Measurements from ENCODE around the gene FGFR3. TPM values are rescaled to one million over a fixed set of nuclear protein-coding genes. Genes with fewer than 3 reads are reported as not detected.

Gene FGFR3
- polyA plus RNA-seq, 1 donor from 2014 or later: 0.48 TPM

DNA sequence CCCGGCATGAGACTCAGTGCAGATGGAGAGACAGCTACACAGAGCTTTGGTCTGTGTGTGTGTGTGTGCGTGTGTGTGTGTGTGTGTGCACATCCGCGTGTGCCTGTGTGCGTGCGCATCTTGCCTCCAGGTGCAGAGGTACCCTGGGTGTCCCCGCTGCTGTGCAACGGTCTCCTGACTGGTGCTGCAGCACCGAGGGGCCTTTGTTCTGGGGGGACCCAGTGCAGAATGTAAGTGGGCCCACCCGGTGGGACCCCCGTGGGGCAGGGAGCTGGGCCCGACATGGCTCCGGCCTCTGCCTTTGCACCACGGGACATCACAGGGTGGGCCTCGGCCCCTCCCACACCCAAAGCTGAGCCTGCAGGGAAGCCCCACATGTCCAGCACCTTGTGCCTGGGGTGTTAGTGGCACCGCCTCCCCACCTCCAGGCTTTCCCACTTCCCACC is 14.3 kb downstream of the FGFR3 start:
- Histone ChIP-seq H3K27me3 (ENCODE audit: insufficient read depth, low read depth, low read length) (no peaks in the 10 kb centered on the region), H3K9me2 (ENCODE audit: insufficient read depth, low read length) (no peaks in the 10 kb centered on the region), H4K20me1 (ENCODE audit: insufficient read depth) (no peaks in the 10 kb centered on the region), H3K9me3 (ENCODE audit: low read length) (no peaks in the 10 kb centered on the region), H3K79me2 (replicated peaks; ENCODE audit: insufficient read depth, low read length) (no peaks in the 10 kb centered on the region), H3F3A (ENCODE audit: insufficient read depth, low read length, poor library complexity, severe bottlenecking) (no peaks in the 10 kb centered on the region), H3K27ac (ENCODE audit: low read length) (no peak overlapping the region), H2AFZ (ENCODE audit: low read depth, low read length) (no peak overlapping the region), H3K36me3 (ENCODE audit: insufficient read depth, low read length) (no peaks in the 10 kb centered on the region), H3K4me2 (ENCODE audit: low read length) (no peak overlapping the region), H3K9ac (ENCODE audit: low read length) (no peak overlapping the region), H3K4me3 (ENCODE audit: low read length) (no peak overlapping the region)
- TF ChIP-seq, protein P1, sequence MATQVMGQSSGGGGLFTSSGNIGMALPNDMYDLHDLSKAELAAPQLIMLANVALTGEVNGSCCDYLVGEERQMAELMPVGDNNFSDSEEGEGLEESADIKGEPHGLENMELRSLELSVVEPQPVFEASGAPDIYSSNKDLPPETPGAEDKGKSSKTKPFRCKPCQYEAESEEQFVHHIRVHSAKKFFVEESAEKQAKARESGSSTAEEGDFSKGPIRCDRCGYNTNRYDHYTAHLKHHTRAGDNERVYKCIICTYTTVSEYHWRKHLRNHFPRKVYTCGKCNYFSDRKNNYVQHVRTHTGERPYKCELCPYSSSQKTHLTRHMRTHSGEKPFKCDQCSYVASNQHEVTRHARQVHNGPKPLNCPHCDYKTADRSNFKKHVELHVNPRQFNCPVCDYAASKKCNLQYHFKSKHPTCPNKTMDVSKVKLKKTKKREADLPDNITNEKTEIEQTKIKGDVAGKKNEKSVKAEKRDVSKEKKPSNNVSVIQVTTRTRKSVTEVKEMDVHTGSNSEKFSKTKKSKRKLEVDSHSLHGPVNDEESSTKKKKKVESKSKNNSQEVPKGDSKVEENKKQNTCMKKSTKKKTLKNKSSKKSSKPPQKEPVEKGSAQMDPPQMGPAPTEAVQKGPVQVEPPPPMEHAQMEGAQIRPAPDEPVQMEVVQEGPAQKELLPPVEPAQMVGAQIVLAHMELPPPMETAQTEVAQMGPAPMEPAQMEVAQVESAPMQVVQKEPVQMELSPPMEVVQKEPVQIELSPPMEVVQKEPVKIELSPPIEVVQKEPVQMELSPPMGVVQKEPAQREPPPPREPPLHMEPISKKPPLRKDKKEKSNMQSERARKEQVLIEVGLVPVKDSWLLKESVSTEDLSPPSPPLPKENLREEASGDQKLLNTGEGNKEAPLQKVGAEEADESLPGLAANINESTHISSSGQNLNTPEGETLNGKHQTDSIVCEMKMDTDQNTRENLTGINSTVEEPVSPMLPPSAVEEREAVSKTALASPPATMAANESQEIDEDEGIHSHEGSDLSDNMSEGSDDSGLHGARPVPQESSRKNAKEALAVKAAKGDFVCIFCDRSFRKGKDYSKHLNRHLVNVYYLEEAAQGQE (IDR thresholded peaks at IDR 0.05; ENCODE audit: borderline replicate concordance): no peak

DNA sequence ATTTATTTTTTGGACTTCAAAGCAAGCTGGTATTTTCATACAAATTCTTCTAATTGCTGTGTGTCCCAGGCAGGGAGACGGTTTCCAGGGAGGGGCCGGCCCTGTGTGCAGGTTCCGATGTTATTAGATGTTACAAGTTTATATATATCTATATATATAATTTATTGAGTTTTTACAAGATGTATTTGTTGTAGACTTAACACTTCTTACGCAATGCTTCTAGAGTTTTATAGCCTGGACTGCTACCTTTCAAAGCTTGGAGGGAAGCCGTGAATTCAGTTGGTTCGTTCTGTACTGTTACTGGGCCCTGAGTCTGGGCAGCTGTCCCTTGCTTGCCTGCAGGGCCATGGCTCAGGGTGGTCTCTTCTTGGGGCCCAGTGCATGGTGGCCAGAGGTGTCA is 15.3 kb downstream of the FGFR3 start:
- Histone ChIP-seq H3K4me3 (ENCODE audit: low read length) (no peak overlapping the region), H3K9ac (ENCODE audit: low read length) (no peak overlapping the region), H3K9me2 (ENCODE audit: insufficient read depth, low read length) (no peaks in the 10 kb centered on the region), H2AFZ (ENCODE audit: low read depth, low read length) (no peak overlapping the region), H3K79me2 (replicated peaks; ENCODE audit: insufficient read depth, low read length) (no peaks in the 10 kb centered on the region), H3K36me3 (ENCODE audit: insufficient read depth, low read length) (no peaks in the 10 kb centered on the region), H3K27ac (ENCODE audit: low read length) (no peak overlapping the region), H3K27me3 (ENCODE audit: insufficient read depth, low read depth, low read length) (no peaks in the 10 kb centered on the region), H3K4me2 (ENCODE audit: low read length) (no peak overlapping the region), H3F3A (ENCODE audit: insufficient read depth, low read length, poor library complexity, severe bottlenecking) (no peaks in the 10 kb centered on the region), H3K9me3 (ENCODE audit: low read length) (no peaks in the 10 kb centered on the region), H4K20me1 (ENCODE audit: insufficient read depth) (no peaks in the 10 kb centered on the region)
- TF ChIP-seq EP300 (conservative IDR thresholded peaks at IDR 0.05; ENCODE audit: poor library complexity, severe bottlenecking) (no peak), EZH2 (IDR thresholded peaks at IDR 0.05; ENCODE audit: borderline replicate concordance, insufficient read depth, low read length, poor library complexity, severe bottlenecking) (no peak), MXI1 (conservative IDR thresholded peaks at IDR 0.05; ENCODE audit: poor library complexity, severe bottlenecking) (no peak), TAF1 (IDR thresholded peaks at IDR 0.05; ENCODE audit: low read depth) (no peak), POLR2AphosphoS5 (IDR thresholded peaks at IDR 0.05) (no peak), SMC3 (conservative IDR thresholded peaks at IDR 0.05; ENCODE audit: poor library complexity) (no peak), RAD21 (conservative IDR thresholded peaks at IDR 0.05) (no peak)
- TF ChIP-seq, protein P2, sequence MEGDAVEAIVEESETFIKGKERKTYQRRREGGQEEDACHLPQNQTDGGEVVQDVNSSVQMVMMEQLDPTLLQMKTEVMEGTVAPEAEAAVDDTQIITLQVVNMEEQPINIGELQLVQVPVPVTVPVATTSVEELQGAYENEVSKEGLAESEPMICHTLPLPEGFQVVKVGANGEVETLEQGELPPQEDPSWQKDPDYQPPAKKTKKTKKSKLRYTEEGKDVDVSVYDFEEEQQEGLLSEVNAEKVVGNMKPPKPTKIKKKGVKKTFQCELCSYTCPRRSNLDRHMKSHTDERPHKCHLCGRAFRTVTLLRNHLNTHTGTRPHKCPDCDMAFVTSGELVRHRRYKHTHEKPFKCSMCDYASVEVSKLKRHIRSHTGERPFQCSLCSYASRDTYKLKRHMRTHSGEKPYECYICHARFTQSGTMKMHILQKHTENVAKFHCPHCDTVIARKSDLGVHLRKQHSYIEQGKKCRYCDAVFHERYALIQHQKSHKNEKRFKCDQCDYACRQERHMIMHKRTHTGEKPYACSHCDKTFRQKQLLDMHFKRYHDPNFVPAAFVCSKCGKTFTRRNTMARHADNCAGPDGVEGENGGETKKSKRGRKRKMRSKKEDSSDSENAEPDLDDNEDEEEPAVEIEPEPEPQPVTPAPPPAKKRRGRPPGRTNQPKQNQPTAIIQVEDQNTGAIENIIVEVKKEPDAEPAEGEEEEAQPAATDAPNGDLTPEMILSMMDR (IDR thresholded peaks at IDR 0.05; ENCODE audit: poor library complexity, severe bottlenecking): no peak
- TF ChIP-seq, protein P1 (IDR thresholded peaks at IDR 0.05; ENCODE audit: borderline replicate concordance): no peak
